ENCODE measurements around the gene INHBC. TPM values are rescaled to one million over a fixed set of nuclear protein-coding genes. Genes with fewer than 3 reads are reported as not detected.

Gene INHBC
- total RNA-seq, 2 donors from 2014 or later = not detected

- Mint-ChIP-seq H3K36me3 (ENCODE audit: insufficient read depth in 2 of 2) (peaks cover 20 to 29% of the 10 kb centered on the region in 2 donors), H3K27me3 (ENCODE audit: low read depth) (no peaks in the 10 kb centered on the region), H3K4me1 (ENCODE audit: low read depth) (peaks cover 72% of the 10 kb centered on the region), H3K4me3 (peak overlapping the region; percentile 97 to 98), H3K27ac (peak overlapping the region; percentile 95), H3K9me3 (no peaks in the 10 kb centered on the region)
- peak; percentile 56 to 57 for DNase-seq
- ATAC-seq (replicated peaks in 1 of 2) = peak; percentile 50 to 58
Measured at GRCh38 chr12:57477710-57478681, 43.4 kb downstream of the INHBC start.

- Mint-ChIP-seq H3K36me3 (ENCODE audit: insufficient read depth in 2 of 2) (peaks cover 17 to 26% of the 10 kb centered on the region in 2 donors), H3K9me3 (no peaks in the 10 kb centered on the region), H3K27ac (peak overlapping the region; percentile 95), H3K4me1 (ENCODE audit: low read depth) (peaks cover 68% of the 10 kb centered on the region), H3K4me3 (peak overlapping the region; percentile 97 to 98), H3K27me3 (ENCODE audit: low read depth) (no peaks in the 10 kb centered on the region)
- DNase-seq (no peak), ATAC-seq (replicated peaks in 1 of 2) (no peak)
Measured at GRCh38 chr12:57479043-57479375, 44.4 kb downstream of the INHBC start.

- Mint-ChIP-seq H3K36me3 (ENCODE audit: insufficient read depth in 2 of 2) (peaks cover 15 to 21% of the 10 kb centered on the region in 2 donors), H3K27me3 (ENCODE audit: low read depth) (no peaks in the 10 kb centered on the region), H3K27ac (peak within 1 kb of the TSS; percentile 95), H3K9me3 (no peaks in the 10 kb centered on the region), H3K4me1 (ENCODE audit: low read depth) (peaks cover 63% of the 10 kb centered on the region), H3K4me3 (peak within 1 kb of the TSS; percentile 97 to 98)
- ATAC-seq (replicated peaks in 1 of 2) (peak; percentile 63 to 66), DNase-seq (peak; percentile 54 to 66)
Measured at GRCh38 chr12:57479376-57480115, 45.0 kb downstream of the INHBC start, which contains the start of gene ARHGAP9. Gene ARHGAP9, minus strand, starts transcription at chr12:57479866. Its CDS starts 460 bp downstream, at chr12:57479406.

- Mint-ChIP-seq H3K27ac (peak overlapping the region; percentile 80), H3K36me3 (ENCODE audit: insufficient read depth in 2 of 2) (peaks cover 11 to 12% of the 10 kb centered on the region in 2 donors), H3K4me3 (peak overlapping the region in 1 of 2 donors; percentile 97), H3K27me3 (ENCODE audit: low read depth) (no peaks in the 10 kb centered on the region), H3K9me3 (no peaks in the 10 kb centered on the region), H3K4me1 (ENCODE audit: low read depth) (peaks cover 52% of the 10 kb centered on the region)
- no peak for ATAC-seq (replicated peaks in 1 of 2)
- no peak for DNase-seq
Measured at GRCh38 chr12:57481671-57482070, 47.1 kb downstream of the INHBC start.

GRCh38 chr12:57483466-57483865, 48.9 kb downstream of the INHBC start:
- DNase-seq (no peak), ATAC-seq (replicated peaks in 1 of 2) (no peak)
- H3K36me3 Mint-ChIP-seq (ENCODE audit: insufficient read depth in 2 of 2) = peaks cover 6 to 9% of the 10 kb centered on the region in 2 donors
- no peak overlapping the region for H3K4me3 Mint-ChIP-seq
- no peaks in the 10 kb centered on the region for H3K27me3 Mint-ChIP-seq (ENCODE audit: low read depth)
- peaks cover 40% of the 10 kb centered on the region for H3K4me1 Mint-ChIP-seq (ENCODE audit: low read depth)
- H3K9me3 Mint-ChIP-seq = no peaks in the 10 kb centered on the region
- no peak overlapping the region for H3K27ac Mint-ChIP-seq

GRCh38 chr12:57485695-57486094, 51.1 kb downstream of the INHBC start:
- H3K4me1 Mint-ChIP-seq (ENCODE audit: low read depth) = peaks cover 34% of the 10 kb centered on the region
- no peaks in the 10 kb centered on the region for H3K27me3 Mint-ChIP-seq (ENCODE audit: low read depth)
- DNase-seq = no peak
- H3K4me3 Mint-ChIP-seq = no peak overlapping the region
- ATAC-seq (replicated peaks in 1 of 2) = no peak
- H3K9me3 Mint-ChIP-seq = no peaks in the 10 kb centered on the region
- H3K27ac Mint-ChIP-seq = no peak overlapping the region
- peaks cover 21 to 26% of the 10 kb centered on the region in 2 donors for H3K36me3 Mint-ChIP-seq (ENCODE audit: insufficient read depth in 2 of 2)

- H3K27ac Mint-ChIP-seq = peak overlapping the region; percentile 98
- no peaks in the 10 kb centered on the region for H3K9me3 Mint-ChIP-seq
- peaks cover 24 to 40% of the 10 kb centered on the region in 2 donors for H3K36me3 Mint-ChIP-seq (ENCODE audit: insufficient read depth in 2 of 2)
- no peak for ATAC-seq (replicated peaks in 1 of 2)
- H3K4me3 Mint-ChIP-seq = peak overlapping the region; percentile 92 to 99
- no peaks in the 10 kb centered on the region for H3K27me3 Mint-ChIP-seq (ENCODE audit: low read depth)
- H3K4me1 Mint-ChIP-seq (ENCODE audit: low read depth) = peaks cover 31% of the 10 kb centered on the region
- DNase-seq = no peak
Measured at GRCh38 chr12:57487055-57487596, 52.5 kb downstream of the INHBC start.

- no peaks in the 10 kb centered on the region for H3K9me3 Mint-ChIP-seq
- H3K27me3 Mint-ChIP-seq (ENCODE audit: low read depth) = no peaks in the 10 kb centered on the region
- H3K36me3 Mint-ChIP-seq (ENCODE audit: insufficient read depth in 2 of 2) = peaks cover 26 to 44% of the 10 kb centered on the region in 2 donors
- ATAC-seq (replicated peaks in 1 of 2) (peak; percentile 98), DNase-seq (peak; percentile 92 to 95)
- peaks cover 33% of the 10 kb centered on the region for H3K4me1 Mint-ChIP-seq (ENCODE audit: low read depth)
- peak within 1 kb of the TSS; percentile 98 for H3K27ac Mint-ChIP-seq
- H3K4me3 Mint-ChIP-seq = peak within 1 kb of the TSS; percentile 92 to 99
Measured at GRCh38 chr12:57487597-57488401, 53.2 kb downstream of the INHBC start, which contains the start of gene MARS1. Gene MARS1, plus strand, starts transcription at chr12:57488068. Its CDS starts 23 bp downstream, at chr12:57488091.

GRCh38 chr12:57488402-57489156, 54.0 kb downstream of the INHBC start:
- ATAC-seq (replicated peaks in 1 of 2) = no peak
- H3K27ac Mint-ChIP-seq = peak overlapping the region; percentile 98

GRCh38 chr12:57489157-57489641, 54.6 kb downstream of the INHBC start:
- peak overlapping the region; percentile 98 for H3K27ac Mint-ChIP-seq
- DNase-seq (no peak), ATAC-seq (replicated peaks in 1 of 2) (no peak)
- peaks cover 30% of the 10 kb centered on the region for H3K4me1 Mint-ChIP-seq (ENCODE audit: low read depth)
- no peaks in the 10 kb centered on the region for H3K9me3 Mint-ChIP-seq
- H3K36me3 Mint-ChIP-seq (ENCODE audit: insufficient read depth in 2 of 2) = peaks cover 29 to 46% of the 10 kb centered on the region in 2 donors
- H3K4me3 Mint-ChIP-seq = peak overlapping the region; percentile 92 to 99
- no peaks in the 10 kb centered on the region for H3K27me3 Mint-ChIP-seq (ENCODE audit: low read depth)

More at GRCh38 chr12:57488402-57489156, 54.0 kb downstream of the INHBC start:
- peaks cover 31% of the 10 kb centered on the region for H3K4me1 Mint-ChIP-seq (ENCODE audit: low read depth)
- peaks cover 29 to 46% of the 10 kb centered on the region in 2 donors for H3K36me3 Mint-ChIP-seq (ENCODE audit: insufficient read depth in 2 of 2)
- H3K9me3 Mint-ChIP-seq = no peaks in the 10 kb centered on the region
- no peak for DNase-seq
- H3K27me3 Mint-ChIP-seq (ENCODE audit: low read depth) = no peaks in the 10 kb centered on the region
- H3K4me3 Mint-ChIP-seq = peak overlapping the region; percentile 92 to 99

GRCh38 chr12:57490126-57490525, 55.5 kb downstream of the INHBC start:
- ATAC-seq (replicated peaks in 1 of 2) = no peak
- no peak for DNase-seq
- peaks cover 29 to 49% of the 10 kb centered on the region in 2 donors for H3K36me3 Mint-ChIP-seq (ENCODE audit: insufficient read depth in 2 of 2)
- no peaks in the 10 kb centered on the region for H3K9me3 Mint-ChIP-seq
- H3K4me3 Mint-ChIP-seq = peak overlapping the region in 1 of 2 donors; percentile 99
- H3K4me1 Mint-ChIP-seq (ENCODE audit: low read depth) = peaks cover 30% of the 10 kb centered on the region
- H3K27ac Mint-ChIP-seq = peak overlapping the region; percentile 98
- no peaks in the 10 kb centered on the region for H3K27me3 Mint-ChIP-seq (ENCODE audit: low read depth)
